ENCODE data around the gene SLC24A4. TPM values are rescaled to one million over a fixed set of nuclear protein-coding genes. Genes with fewer than 3 reads are reported as not detected.

Gene SLC24A4
- total RNA-seq, 1 experiment from 2014 or later, result not detected

- H3K9me3 ChIP-seq (ENCODE audit: control insufficient read depth in 1 of 2, insufficient read depth in 1 of 2, low read depth in 1 of 2, low read length in 2 of 2), result no peaks in the 10 kb centered on the region
- CTCF ChIA-PET, result no interaction called here
- no peaks in the 10 kb centered on the region for H3K9me2 ChIP-seq (ENCODE audit: insufficient read depth)
- H3K27me3 ChIP-seq (ENCODE audit: insufficient read depth, low read length), result no peaks in the 10 kb centered on the region
- RAD21 ChIA-PET (ENCODE audit: low non-redundant PET in 1 of 2, low total read pairs in 2 of 2, uncharacterized antibody in 2 of 2, unreplicated experiment in 2 of 2), result no interaction called here
- no TSS peak for BruUV-seq (replicated peaks)
- H3K36me3 ChIP-seq (ENCODE audit: control insufficient read depth in 1 of 2, insufficient read depth in 2 of 2, low read length in 2 of 2), result no peaks in the 10 kb centered on the region
- no peak overlapping the region for H3K4me3 ChIP-seq (replicated peaks in 1 of 2; ENCODE audit: low read depth in 1 of 2, low read length in 2 of 2)
- POLR2A ChIA-PET, result no interaction called here
- H4K20me1 ChIP-seq (ENCODE audit: insufficient read depth), result no peaks in the 10 kb centered on the region
- intact Hi-C loops (cut with micrococcal nuclease), result no loop called here
- no peaks in the 10 kb centered on the region for H3K79me2 ChIP-seq (ENCODE audit: insufficient read depth, low read length)
- H2AFZ ChIP-seq (ENCODE audit: low read depth, low read length, poor library complexity, severe bottlenecking), result no peak overlapping the region
- no peaks in the 10 kb centered on the region; a peak in 1 of 4 replicates for H3K4me1 ChIP-seq (ENCODE audit: control insufficient read depth in 1 of 2, insufficient read depth in 2 of 2, low read length in 2 of 2)
- ATAC-seq (no peak), DNase-seq (ENCODE audit: low read depth, low spot score) (no peak)
- H3K9ac ChIP-seq (ENCODE audit: low read length), result no peak overlapping the region
- TF ChIP-seq SRF (IDR thresholded peaks at IDR 0.05; ENCODE audit: low read depth), result no peak
- no peak for TF ChIP-seq SP1 (IDR thresholded peaks at IDR 0.05; ENCODE audit: low read depth)
- H3K4me2 ChIP-seq (ENCODE audit: low read length), result no peak overlapping the region
- no peak overlapping the region for H3K27ac ChIP-seq (ENCODE audit: low read depth, low read length)
Observed at GRCh38 chr14:92448786-92449185, 125.8 kb downstream of the SLC24A4 start.

GRCh38 chr14:92449404-92450181, 126.6 kb downstream of the SLC24A4 start:
- Histone ChIP-seq H3K4me3 (replicated peaks in 1 of 2; ENCODE audit: low read depth in 1 of 2, low read length in 2 of 2) (no peak overlapping the region), H3K9me2 (ENCODE audit: insufficient read depth) (no peaks in the 10 kb centered on the region), H3K79me2 (ENCODE audit: insufficient read depth, low read length) (no peaks in the 10 kb centered on the region), H3K4me2 (ENCODE audit: low read length) (no peak overlapping the region), H3K36me3 (ENCODE audit: control insufficient read depth in 1 of 2, insufficient read depth in 2 of 2, low read length in 2 of 2) (no peaks in the 10 kb centered on the region), H3K27ac (ENCODE audit: low read depth, low read length) (no peak overlapping the region), H3K9me3 (ENCODE audit: control insufficient read depth in 1 of 2, insufficient read depth in 1 of 2, low read depth in 1 of 2, low read length in 2 of 2) (no peaks in the 10 kb centered on the region), H3K4me1 (ENCODE audit: control insufficient read depth in 1 of 2, insufficient read depth in 2 of 2, low read length in 2 of 2) (no peaks in the 10 kb centered on the region; a peak in 1 of 4 replicates), H3K9ac (ENCODE audit: low read length) (no peak overlapping the region), H2AFZ (ENCODE audit: low read depth, low read length, poor library complexity, severe bottlenecking) (no peak overlapping the region), H3K27me3 (ENCODE audit: insufficient read depth, low read length) (no peaks in the 10 kb centered on the region), H4K20me1 (ENCODE audit: insufficient read depth) (no peaks in the 10 kb centered on the region)
- ChIA-PET RAD21 (ENCODE audit: low non-redundant PET in 1 of 2, low total read pairs in 2 of 2, uncharacterized antibody in 2 of 2, unreplicated experiment in 2 of 2) (no interaction called here), POLR2A (no interaction called here), CTCF (no interaction called here)
- ATAC-seq, result no peak
- BruUV-seq (replicated peaks), result no TSS peak
- intact Hi-C loops (cut with micrococcal nuclease), result no loop called here
- DNase-seq (ENCODE audit: low read depth, low spot score), result no peak
- no peak for TF ChIP-seq REST (IDR thresholded peaks at IDR 0.05; ENCODE audit: low read depth)
- no peak for TF ChIP-seq JUND (IDR thresholded peaks at IDR 0.05)
- TF ChIP-seq ATF3 (IDR thresholded peaks at IDR 0.05), result no peak
- no peak for TF ChIP-seq SP1 (IDR thresholded peaks at IDR 0.05; ENCODE audit: low read depth)
- no peak for TF ChIP-seq TCF7L2 (IDR thresholded peaks at IDR 0.05; ENCODE audit: borderline replicate concordance, extremely low read depth, insufficient read depth, insufficient read length)
- TF ChIP-seq EZH2 (IDR thresholded peaks at IDR 0.05), result no peak
- TF ChIP-seq MAX (IDR thresholded peaks at IDR 0.05), result no peak
- TF ChIP-seq CEBPB (IDR thresholded peaks at IDR 0.05; ENCODE audit: low read depth), result no peak
- TF ChIP-seq SRF (IDR thresholded peaks at IDR 0.05; ENCODE audit: low read depth), result no peak
- TF ChIP-seq ZBTB33 (IDR thresholded peaks at IDR 0.05; ENCODE audit: extremely low read depth, insufficient replicate concordance, low read length), result no peak
- no peak for TF ChIP-seq YY1 (IDR thresholded peaks at IDR 0.05; ENCODE audit: extremely low read depth, insufficient replicate concordance, low read depth, low read length)
- TF ChIP-seq FOSL1 (IDR thresholded peaks at IDR 0.05; ENCODE audit: low read depth), result no peak
- TF ChIP-seq ZNF274 (IDR thresholded peaks at IDR 0.05; ENCODE audit: low read depth, low read length), result no peak
- no peak for TF ChIP-seq POLR2A (IDR thresholded peaks at IDR 0.05; ENCODE audit: borderline replicate concordance, extremely low read depth, insufficient read depth, insufficient read length)
